Astrocyte (in vitro differentiated cells and primary cell): ENCODE results near the gene COL5A1. TPM values are rescaled to one million over a fixed set of nuclear protein-coding genes. Genes with fewer than 3 reads are reported as not detected.

ENCODE experiments used
- DNase-seq: peaks from one replicate; pipeline ENCODE4 v3.0.0-alpha.2; 2010; ENCODE audit warnings: low read depth
- FAIRE-seq: peaks from 2 replicates; lab custom pipeline; 2011; peaks lifted over from hg19 to GRCh38; lab: Jason Lieb, UNC
- H2AFZ ChIP-seq: 2 replicates; pipeline ENCODE4 v1.6.0; 2012; ENCODE audit warnings: low read depth, low read length, inconsistent platforms
- H3K27ac ChIP-seq: 2 replicates; pipeline ENCODE4 v1.5.1; 2011; ENCODE audit warnings: low read depth, low read length, inconsistent platforms
- H3K27me3 ChIP-seq: 2 replicates; pipeline ENCODE4 v1.6.0; 2011; ENCODE audit warnings: low read length, inconsistent platforms; ENCODE audit not compliant: insufficient read depth
- H3K36me3 ChIP-seq: 2 replicates; pipeline ENCODE4 v1.5.1; 2011; ENCODE audit warnings: low read length, inconsistent platforms; ENCODE audit not compliant: insufficient read depth
- H3K4me1 ChIP-seq: 2 replicates; pipeline ENCODE4 v1.5.1; 2011; ENCODE audit warnings: low read length, inconsistent platforms; ENCODE audit not compliant: insufficient read depth
- H3K4me2 ChIP-seq: 2 replicates; pipeline ENCODE4 v1.6.0; 2012; ENCODE audit warnings: low read length, inconsistent platforms
- H3K4me3 ChIP-seq: 2 replicates; pipeline ENCODE4 v1.5.1; 2011; ENCODE audit warnings: low read depth, mild to moderate bottlenecking, low read length, inconsistent platforms; ENCODE audit not compliant: insufficient read depth
- H3K79me2 ChIP-seq: 2 replicates; pipeline ENCODE4 v1.6.0; 2012; ENCODE audit warnings: mild to moderate bottlenecking, low read length, inconsistent platforms; ENCODE audit not compliant: insufficient read depth
- H3K9ac ChIP-seq: 2 replicates; pipeline ENCODE4 v1.6.0; 2012; ENCODE audit warnings: mild to moderate bottlenecking, low read length, inconsistent platforms
- H3K9me3 ChIP-seq: 2 replicates; pipeline ENCODE4 v1.5.1; 2012; ENCODE audit warnings: low read depth, mild to moderate bottlenecking, low read length, inconsistent platforms; ENCODE audit not compliant: insufficient read depth
- H4K20me1 ChIP-seq: 2 replicates; pipeline ENCODE4 v1.6.0; 2012; ENCODE audit warnings: low read length, inconsistent platforms; ENCODE audit not compliant: insufficient read depth
- H3K27ac Mint-ChIP-seq: one replicate; pipeline ENCODE4 v1.8.0; 2021; ENCODE audit warnings: mild to moderate bottlenecking, mixed read lengths; ENCODE audit not compliant: unreplicated experiment
- H3K27me3 Mint-ChIP-seq: one replicate; pipeline ENCODE4 v1.8.0; 2021; ENCODE audit warnings: low read depth, mixed read lengths; ENCODE audit not compliant: unreplicated experiment
- H3K36me3 Mint-ChIP-seq: one replicate; pipeline ENCODE4 v1.8.0; 2021; ENCODE audit warnings: low read depth, mixed read lengths; ENCODE audit not compliant: unreplicated experiment
- H3K4me1 Mint-ChIP-seq: one replicate; pipeline ENCODE4 v1.8.0; 2021; ENCODE audit warnings: low read depth, mixed read lengths; ENCODE audit not compliant: unreplicated experiment
- H3K4me3 Mint-ChIP-seq: one replicate; pipeline ENCODE4 v1.8.0; 2021; ENCODE audit warnings: mild to moderate bottlenecking, moderate library complexity, mixed read lengths; ENCODE audit not compliant: unreplicated experiment
- H3K9me3 Mint-ChIP-seq: one replicate; pipeline ENCODE4 v1.8.0; 2021; ENCODE audit warnings: mild to moderate bottlenecking, mixed read lengths; ENCODE audit not compliant: unreplicated experiment
- CTCF ChIP-seq: IDR thresholded peaks from 2 replicates; pipeline ENCODE4 v1.5.1; 2011; ENCODE audit warnings: low read depth, mild to moderate bottlenecking, inconsistent platforms, low read length, moderate library complexity; ENCODE audit not compliant: insufficient read depth
- EZH2 ChIP-seq: IDR thresholded peaks from 2 replicates; pipeline ENCODE4 v1.6.1; 2012; ENCODE audit warnings: mild to moderate bottlenecking, low read length, inconsistent platforms; ENCODE audit not compliant: insufficient read depth
- total RNA-seq: library from RNA; stranded (reverse); gene quantifications from 2 replicates; pipeline ENCODE4 v1.2.1, GENCODE V29; 2021

COL5A1 gene
- total RNA-seq, 1 donor from 2014 or later, result 1,055 TPM

GRCh38 chr9:134650431-134651190 lies 9.0 kb downstream of the COL5A1 start:
- DNase-seq (no peak), FAIRE-seq (no peak)
- H3K4me3 Mint-ChIP-seq, result peak overlapping the region; percentile 14
- peaks cover 98% of the 10 kb centered on the region for H4K20me1 ChIP-seq
- no peak overlapping the region for H3K27ac ChIP-seq
- H3K36me3 ChIP-seq, result peaks cover 32% of the 10 kb centered on the region
- TF ChIP-seq EZH2 (no peak), CTCF (no peak)
- H3K9me3 ChIP-seq, result no peaks in the 10 kb centered on the region
- H2AFZ ChIP-seq, result no peak overlapping the region
- no peaks in the 10 kb centered on the region for H3K9me3 Mint-ChIP-seq
- peaks cover 99% of the 10 kb centered on the region for H3K79me2 ChIP-seq
- no peak overlapping the region for H3K4me3 ChIP-seq
- H3K4me2 ChIP-seq, result no peak overlapping the region
- H3K4me1 ChIP-seq, result peaks cover 55% of the 10 kb centered on the region
- H3K9ac ChIP-seq, result no peak overlapping the region
- H3K36me3 Mint-ChIP-seq, result peaks cover 15% of the 10 kb centered on the region
- no peaks in the 10 kb centered on the region for H3K27me3 ChIP-seq
- peaks cover 59% of the 10 kb centered on the region for H3K4me1 Mint-ChIP-seq
- H3K27ac Mint-ChIP-seq, result peak overlapping the region; percentile 80
- H3K27me3 Mint-ChIP-seq, result no peaks in the 10 kb centered on the region

- Histone ChIP-seq H3K36me3 (peaks cover 28% of the 10 kb centered on the region), H2AFZ (no peak overlapping the region), H3K4me1 (peaks cover 48% of the 10 kb centered on the region), H3K27ac (peak overlapping the region; percentile 2), H4K20me1 (peaks cover 98% of the 10 kb centered on the region), H3K4me3 (no peak overlapping the region), H3K4me2 (no peak overlapping the region), H3K9me3 (no peaks in the 10 kb centered on the region), H3K9ac (peak overlapping the region; percentile 33), H3K79me2 (peaks cover 99% of the 10 kb centered on the region), H3K27me3 (no peaks in the 10 kb centered on the region)
- TF ChIP-seq EZH2 (no peak), CTCF (no peak)
- DNase-seq, result no peak
- FAIRE-seq, result no peak
- peak overlapping the region; percentile 78 for H3K4me3 Mint-ChIP-seq
- H3K27me3 Mint-ChIP-seq, result no peaks in the 10 kb centered on the region
- peaks cover 15% of the 10 kb centered on the region for H3K36me3 Mint-ChIP-seq
- H3K27ac Mint-ChIP-seq, result peak overlapping the region; percentile 88
- peaks cover 53% of the 10 kb centered on the region for H3K4me1 Mint-ChIP-seq
- H3K9me3 Mint-ChIP-seq, result no peaks in the 10 kb centered on the region
Measured at GRCh38 chr9:134651226-134651905, 9.8 kb downstream of the COL5A1 start.
